ENCODE measurements around the gene USP17L29.
"Not testable (repeated sequence)": the region's sequence is repeated elsewhere in the genome, so short reads cannot be mapped to it uniquely, and the experiment has no call there.

USP17L29 gene

GRCh38 chr4:9353338-9353737 is at the start of gene USP17L29:
Gene USP17L29, plus strand, starts transcription at chr4:9353638. Its CDS starts 0 bp downstream, at chr4:9353638.
- DNase-seq: not testable (repeated sequence)

- peak in 1 of 2 donors; percentile 2 for DNase-seq
Measured at GRCh38 chr4:9324191-9324590, 29.2 kb upstream of the USP17L29 start.

- not testable (repeated sequence) for DNase-seq
Measured at GRCh38 chr4:9324865-9325264, 28.6 kb upstream of the USP17L29 start, which contains the start of gene USP17L24. Gene USP17L24, plus strand, starts transcription at chr4:9325165. Its CDS starts 0 bp downstream, at chr4:9325165.

GRCh38 chr4:9329611-9330010 is 23.8 kb upstream of the USP17L29 start, which contains the start of gene USP17L25:
Gene USP17L25, plus strand, starts transcription at chr4:9329911. Its CDS starts 0 bp downstream, at chr4:9329911.
- not testable (repeated sequence) for DNase-seq

- not testable (repeated sequence) for DNase-seq
Measured at GRCh38 chr4:9334358-9334757, 19.1 kb upstream of the USP17L29 start, which contains the start of gene USP17L26. Gene USP17L26, plus strand, starts transcription at chr4:9334658. Its CDS starts 0 bp downstream, at chr4:9334658.

- DNase-seq: not testable (repeated sequence)
Measured at GRCh38 chr4:9339103-9339502, 14.3 kb upstream of the USP17L29 start, which contains the start of gene USP17L5. Gene USP17L5, plus strand, starts transcription at chr4:9339403. Its CDS starts 0 bp downstream, at chr4:9339403.

GRCh38 chr4:9343848-9344247 is 9.6 kb upstream of the USP17L29 start, which contains the start of gene USP17L27:
Gene USP17L27, plus strand, starts transcription at chr4:9344148. Its CDS starts 0 bp downstream, at chr4:9344148.
- not testable (repeated sequence) for DNase-seq

- not testable (repeated sequence) for DNase-seq
Measured at GRCh38 chr4:9348593-9348992, 4.8 kb upstream of the USP17L29 start, which contains the start of gene USP17L28. Gene USP17L28, plus strand, starts transcription at chr4:9348893. Its CDS starts 0 bp downstream, at chr4:9348893.

- peak in 1 of 2 donors; percentile 6 for DNase-seq
Measured at GRCh38 chr4:9350866-9351265, 2.6 kb upstream of the USP17L29 start.

- not testable (repeated sequence) for DNase-seq
Measured at GRCh38 chr4:9362829-9363228, 9.4 kb downstream of the USP17L29 start, which contains the start of gene USP17L30. Gene USP17L30, plus strand, starts transcription at chr4:9363129. Its CDS starts 0 bp downstream, at chr4:9363129.

- not testable (repeated sequence) for DNase-seq
Measured at GRCh38 chr4:9379881-9380280, 26.4 kb downstream of the USP17L29 start.

- DNase-seq: peak; percentile 60 to 62
Measured at GRCh38 chr4:9381012-9381534, 27.6 kb downstream of the USP17L29 start.

- DNase-seq: no peak
Measured at GRCh38 chr4:9384126-9384525, 30.7 kb downstream of the USP17L29 start.

GRCh38 chr4:9389001-9389400 is 35.6 kb downstream of the USP17L29 start:
- DNase-seq: not testable (repeated sequence)

All from CD4-positive, alpha-beta T cell treated with Interleukin-1 beta for 1 hour (primary cell).